HG03457 (cell line): Measurements from ENCODE around the gene KHK.
"Not testable (repeated sequence)": the region's sequence is repeated elsewhere in the genome, so short reads cannot be mapped to it uniquely, and the experiment has no call there.

Experiments
- ATAC-seq: cut with Tn5 transposase; IDR thresholded peaks from one replicate; pipeline ENCODE4 v1.9.1; 2021; ENCODE audit warnings: moderate number of reproducible peaks; ENCODE audit not compliant: unreplicated experiment

KHK gene

DNA sequence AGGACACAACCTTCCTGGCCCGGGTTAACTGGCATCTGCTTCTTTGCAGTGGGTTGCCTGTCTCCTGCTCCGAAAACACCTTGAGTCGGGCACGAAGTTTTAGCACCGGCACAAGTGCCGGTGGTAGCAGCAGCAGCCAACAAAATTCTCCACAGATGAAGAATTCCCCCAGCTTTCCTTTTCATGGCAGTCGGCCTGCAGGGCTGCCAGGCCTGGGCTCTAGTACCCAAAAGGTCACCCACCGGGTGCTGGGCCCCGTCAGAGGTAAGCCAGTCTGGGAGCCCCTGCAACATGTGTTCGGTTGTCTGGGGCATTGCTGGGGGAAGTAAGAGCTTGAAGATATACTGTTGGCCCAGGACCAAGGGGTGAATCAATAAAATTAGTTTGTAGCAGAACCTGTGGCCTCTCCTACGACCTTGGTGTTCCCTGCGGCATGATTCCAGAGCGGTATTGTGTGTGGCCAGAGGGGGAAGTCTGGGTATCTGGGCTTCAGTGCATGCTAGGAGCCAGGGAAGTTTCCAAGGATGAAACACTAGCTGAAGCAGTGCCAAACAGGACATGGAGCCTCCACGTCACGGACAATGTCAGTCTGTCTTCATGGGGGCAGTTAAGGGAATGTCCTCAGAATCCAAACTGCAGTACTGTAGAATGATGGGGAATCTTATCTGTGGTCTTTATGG lies 27.3 kb upstream of the KHK start:
- no peak for ATAC-seq

DNA sequence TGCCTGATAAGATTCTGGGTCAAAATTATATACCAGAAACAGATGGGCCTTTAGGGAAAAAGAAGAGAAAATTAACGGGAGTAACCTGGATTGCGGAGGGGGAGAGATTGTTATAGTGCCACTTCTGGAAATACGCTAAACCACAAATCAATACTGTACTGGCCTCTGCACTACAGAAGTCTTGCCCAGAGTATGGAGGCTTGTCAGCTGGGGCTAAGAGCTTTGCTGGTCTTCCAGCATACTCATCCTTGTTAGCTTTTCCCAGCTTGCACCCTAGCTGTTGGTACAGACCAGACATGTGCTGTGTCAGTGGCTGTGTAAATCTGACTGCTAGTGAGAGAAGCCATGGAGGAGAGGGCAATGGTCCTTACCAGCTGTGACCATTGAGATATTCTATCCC lies 26.2 kb upstream of the KHK start:
- no peak for ATAC-seq

DNA sequence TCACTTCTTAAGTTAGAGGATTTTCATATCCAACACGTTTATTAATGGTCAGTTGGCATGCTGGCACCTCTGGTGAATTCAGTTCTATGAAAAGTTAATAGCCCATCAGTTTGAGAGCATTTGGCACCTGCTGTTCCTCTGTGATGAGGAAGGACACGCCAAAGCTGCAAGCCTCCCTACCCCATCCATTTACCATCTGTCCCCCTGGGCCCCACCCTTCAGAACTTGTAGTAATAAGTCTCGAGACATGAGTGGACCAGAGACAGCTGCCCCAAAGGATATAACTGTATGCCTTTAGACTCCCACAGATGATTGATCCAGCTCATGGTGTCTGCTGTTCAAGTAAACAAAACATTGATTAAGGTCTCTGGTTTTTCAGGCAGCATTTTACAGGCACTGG lies 21.4 kb upstream of the KHK start:
- no peak for ATAC-seq

DNA sequence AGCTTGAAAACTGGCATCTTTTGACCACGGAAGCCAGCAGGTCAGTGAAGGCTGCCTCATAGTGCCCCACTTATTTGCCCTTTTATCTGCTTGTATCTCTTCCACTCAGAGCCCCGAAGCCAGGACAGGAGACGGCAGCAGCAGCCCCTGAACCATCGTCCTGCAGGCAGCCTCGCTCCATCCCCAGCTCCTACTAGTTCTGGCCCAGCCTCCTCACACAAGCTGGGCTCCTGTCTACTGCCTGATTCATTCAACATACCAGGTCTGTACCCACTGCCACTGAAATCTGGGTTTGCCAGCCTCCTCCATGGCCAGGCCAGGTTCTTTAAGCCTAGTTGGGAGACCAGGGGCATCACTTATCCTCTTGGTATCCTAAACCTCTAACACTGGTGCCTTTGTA lies 19.2 kb upstream of the KHK start:
- ATAC-seq: no peak

DNA sequence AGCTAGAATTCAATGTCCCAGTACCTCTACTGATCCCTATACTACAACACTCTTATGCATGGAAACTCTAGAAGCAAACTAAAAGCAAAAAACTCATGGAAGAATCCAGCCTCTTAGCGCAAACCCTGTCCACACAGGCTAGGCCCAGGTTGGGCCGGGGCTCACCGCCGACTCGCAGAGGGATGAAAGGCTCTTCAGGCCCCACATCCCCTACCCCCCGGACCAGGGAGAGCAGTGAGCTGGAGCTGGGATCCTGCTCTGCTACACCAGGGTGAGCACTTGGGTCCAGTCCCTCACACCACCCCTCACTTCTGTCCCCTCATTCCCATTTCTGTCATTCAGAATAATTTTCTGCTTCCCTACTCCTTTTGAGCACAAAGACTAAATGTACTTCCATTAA lies 17.1 kb upstream of the KHK start:
- no peak for ATAC-seq

DNA sequence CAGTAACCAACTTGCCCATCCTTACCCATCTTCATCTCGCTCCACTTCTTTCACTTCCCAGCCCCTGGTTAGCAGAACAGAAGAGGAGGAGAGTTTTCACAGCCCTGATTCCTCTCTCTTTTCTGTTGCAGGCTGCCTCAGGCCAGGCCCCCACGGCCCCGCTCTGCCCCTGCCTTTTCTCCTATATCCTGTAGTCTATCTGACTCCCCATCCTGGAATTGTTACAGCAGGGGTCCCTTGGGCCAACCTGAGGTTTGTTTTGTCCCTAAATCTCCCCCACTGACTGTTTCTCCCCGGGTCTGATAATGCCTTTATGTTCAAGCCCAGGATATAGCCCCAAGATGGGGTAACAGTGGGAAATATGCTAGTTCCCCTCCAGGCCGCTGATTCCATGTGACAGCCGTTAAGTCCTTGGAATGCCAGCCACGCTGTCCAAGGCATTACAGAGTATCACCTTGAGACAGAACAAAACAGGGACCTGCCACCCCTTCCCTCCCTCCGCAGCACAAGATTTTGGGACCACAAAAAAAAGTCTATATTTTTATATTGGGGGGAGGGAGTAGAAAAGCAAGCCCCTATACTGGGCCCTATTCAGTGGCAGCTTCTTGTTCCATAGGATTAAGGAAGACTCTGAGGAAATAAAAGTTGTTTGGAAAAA lies 16.5 kb upstream of the KHK start:
- ATAC-seq: no peak

DNA sequence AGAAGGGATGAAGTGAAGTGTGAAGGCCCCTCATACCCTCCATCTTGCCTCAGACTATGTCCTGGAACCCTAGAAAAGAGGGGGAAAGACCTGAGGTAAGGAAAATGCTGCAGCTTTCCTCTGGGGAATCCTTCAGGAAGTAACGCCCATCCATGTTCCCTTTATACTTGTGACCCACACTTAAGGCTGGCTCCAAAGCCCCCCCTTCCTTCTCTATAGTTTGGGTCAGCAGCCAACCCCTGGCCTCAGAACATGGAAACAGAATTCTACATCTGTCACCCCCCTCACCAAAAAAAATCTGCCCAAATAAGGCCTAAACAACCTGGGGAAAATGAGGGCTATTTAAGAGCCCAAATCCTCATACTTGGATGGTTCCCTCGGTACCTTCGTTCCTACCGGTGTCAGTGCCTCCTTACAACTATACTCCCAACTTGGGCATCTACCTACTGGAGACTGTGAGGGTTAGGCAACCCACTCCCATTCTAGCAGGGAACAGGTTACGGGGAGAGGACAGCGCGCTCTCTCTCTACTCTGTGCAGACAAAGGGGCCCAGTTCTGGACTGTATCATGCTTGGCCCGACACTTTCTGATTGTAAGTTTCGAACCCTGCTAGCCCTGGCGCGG lies 15.8 kb upstream of the KHK start:
- ATAC-seq: no peak

DNA sequence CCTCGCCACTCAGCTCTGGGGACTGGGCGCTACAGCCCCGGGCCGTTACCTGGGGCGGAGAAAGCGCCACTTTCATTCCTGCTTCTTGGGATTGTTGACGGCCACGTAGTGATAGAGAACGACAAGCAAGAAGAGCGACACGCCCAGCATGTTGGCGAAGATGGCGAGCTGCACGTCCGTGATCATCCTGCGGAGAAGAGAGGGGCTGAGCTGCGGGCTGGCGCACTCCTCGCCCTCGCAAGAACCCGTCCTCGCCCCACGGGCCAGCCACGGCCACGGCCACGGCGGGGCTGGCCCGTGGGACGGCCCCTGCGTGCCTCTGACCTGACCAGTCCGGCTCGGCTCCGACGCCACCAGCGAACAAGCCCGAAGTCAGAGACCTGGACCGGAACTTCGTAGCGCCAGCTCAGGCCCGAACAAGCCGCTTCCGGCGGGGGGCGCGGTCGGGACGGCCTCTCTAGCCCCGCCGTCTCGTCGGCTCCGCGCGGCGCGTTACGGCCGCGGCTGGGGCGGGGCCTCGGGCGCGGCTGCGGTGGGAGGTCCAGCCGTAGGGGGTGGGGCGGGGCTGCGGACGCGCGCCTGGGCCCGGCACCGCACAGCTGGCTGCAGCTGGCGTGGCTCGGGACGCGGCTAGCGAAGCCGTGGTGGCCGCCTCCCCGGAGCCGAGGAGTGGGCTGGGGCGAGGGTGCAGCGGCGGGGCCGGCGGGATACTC lies 15.1 kb upstream of the KHK start, which contains the start of gene OST4:
Gene OST4, minus strand, starts transcription at position 378 of the 713 bp plus-strand sequence.
- ATAC-seq: peak; percentile 69

DNA sequence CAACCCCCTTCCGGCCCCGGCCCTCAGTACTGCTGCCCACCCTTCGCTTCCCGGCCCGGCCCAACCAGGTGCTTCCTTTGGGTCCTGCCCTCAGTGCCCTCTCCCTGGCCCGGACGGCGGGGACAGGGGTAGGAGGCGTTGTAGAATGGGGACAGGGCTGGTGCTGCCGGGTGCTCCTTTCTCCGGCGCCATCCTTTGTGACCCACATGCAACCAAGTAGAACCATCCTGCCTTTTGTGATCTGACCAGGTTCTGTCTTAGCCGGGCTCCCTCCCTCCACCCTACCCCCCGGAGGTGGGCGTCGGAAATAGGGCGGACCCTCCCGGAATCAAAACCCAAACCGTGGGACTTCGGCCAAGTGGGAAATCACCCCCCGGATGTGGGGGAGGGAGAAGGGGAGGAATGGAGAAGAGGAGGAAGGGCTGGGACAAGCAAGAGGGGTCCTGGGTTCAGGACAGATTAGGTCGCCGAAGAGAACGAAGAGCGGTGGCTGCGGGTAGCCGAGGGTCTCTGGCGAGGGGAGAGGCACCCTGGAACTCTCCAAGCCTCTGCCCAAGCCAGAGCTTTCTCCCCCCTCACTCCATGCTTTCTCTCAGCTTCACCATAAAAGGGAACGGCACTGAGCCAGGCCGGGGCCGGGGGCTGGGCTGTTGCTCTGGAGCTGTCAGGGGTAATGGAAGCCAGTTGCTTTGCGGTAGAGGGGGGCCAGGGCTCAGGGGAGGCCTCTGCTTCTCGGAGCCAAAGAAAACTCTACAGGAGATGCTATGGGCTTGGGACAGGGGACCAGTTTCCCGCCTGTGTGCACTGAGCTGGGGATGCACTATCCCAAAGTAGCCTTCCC lies 14.4 kb upstream of the KHK start:
- ATAC-seq: peak; percentile 2

DNA sequence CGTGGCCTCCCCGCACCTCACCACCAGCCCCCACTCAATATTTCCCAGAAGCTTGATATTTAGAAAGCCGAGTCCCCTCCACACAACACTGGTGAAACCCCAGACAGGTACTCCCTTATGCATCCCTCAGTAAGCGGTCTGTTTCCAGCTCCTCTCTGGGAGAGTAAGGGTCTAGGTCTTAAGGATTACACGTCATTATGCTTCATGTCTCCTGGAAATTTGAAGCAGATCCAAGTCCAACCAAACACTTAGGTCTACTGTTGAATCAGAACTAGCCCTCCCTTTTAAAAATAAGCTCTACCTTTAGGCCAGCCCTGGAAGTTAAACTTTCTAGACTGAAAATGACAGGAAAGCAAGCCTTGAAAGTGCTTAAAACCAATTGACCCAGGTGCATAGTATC lies 13.7 kb upstream of the KHK start:
- no peak for ATAC-seq

DNA sequence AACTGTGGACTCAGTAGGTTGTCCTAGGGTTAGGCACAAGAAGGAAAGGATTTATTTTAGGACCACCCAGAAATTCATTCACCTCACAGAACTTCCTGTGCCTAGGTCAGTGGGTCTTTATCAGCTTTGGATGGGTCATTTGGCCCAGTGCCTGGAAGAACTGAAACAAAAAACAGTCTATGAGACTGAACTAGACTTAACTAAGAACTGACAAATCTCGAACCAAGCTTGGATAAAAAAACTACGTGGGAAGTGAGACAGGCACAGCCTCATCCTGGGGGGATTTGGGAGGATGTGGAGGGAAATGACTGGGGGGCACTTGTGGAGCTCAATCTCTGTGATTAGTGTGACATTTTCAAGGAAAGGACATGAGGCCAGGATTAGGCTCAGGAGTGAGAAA lies 12.8 kb upstream of the KHK start:
- ATAC-seq: no peak

DNA sequence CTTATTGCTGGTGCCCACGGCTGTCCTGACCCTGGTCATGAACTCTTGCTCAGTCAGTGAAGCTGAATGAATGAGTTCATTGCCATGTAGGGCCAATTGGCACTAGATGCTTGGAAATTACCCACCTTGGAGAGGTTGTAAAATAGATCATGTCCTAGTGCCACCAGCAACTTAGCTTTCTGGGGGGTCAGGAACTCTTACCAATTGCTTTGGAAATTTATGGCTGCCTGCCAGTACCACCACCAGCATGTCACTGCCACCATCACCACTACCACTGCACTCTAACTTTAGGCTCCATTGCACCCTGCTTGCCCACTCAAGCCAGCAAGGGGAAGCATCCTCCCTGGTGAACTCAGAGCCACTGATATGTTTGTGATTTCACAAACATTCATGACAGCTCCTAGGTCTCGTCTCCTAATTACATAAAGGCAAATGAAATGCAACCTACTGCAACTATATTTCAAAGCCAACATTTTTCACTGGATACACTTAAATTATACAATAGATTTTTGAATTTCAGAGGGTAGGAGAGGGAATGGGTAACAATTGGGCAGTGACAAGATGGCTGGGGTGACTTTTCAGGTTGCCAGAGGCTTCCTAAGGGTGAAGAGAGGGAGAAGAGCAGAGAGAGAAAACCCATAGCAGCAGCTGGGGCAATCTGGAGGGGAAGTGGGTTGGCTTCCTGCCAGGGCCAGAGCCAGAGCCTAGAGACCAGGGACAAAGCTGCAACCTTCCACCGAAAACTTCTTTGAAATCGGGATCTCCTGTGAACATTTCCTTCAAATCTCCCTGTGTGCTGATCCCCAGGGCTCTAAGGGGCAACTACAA lies 11.6 kb upstream of the KHK start:
- ATAC-seq: no peak

DNA sequence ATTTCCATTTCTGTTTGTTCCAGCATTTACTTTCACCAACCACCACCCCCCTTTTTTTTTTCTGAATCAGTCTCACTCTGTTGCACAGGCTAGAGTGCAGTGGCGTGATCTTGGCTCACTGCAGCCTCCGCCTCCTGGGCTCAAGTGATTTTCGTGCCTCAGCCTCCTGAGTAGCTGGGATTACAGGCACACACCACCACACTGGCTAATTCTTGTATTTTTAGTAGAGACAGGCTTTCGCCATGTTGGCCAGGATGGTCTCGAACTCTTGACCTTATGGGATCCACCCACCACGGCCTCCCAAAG lies 11.1 kb upstream of the KHK start:
- not testable (repeated sequence) for ATAC-seq

DNA sequence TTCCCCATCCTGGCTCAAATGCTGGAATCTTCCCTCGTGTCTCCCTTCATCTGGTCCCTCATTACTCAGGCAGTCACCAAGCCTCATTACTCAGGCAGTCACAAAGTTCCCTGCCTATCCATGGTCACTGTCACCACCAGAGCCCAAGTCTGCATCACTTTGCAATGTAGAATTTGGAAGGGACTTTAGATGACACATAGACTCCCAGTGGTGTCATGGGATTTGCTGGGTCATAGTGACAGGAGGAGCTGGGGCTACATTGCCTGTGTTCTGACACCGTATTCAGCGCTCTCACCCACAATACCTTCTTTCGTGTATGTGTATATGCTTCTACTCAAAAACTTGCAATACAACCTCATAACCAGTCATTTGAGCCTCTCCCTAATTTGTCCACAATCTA lies 10.2 kb upstream of the KHK start:
- no peak for ATAC-seq

DNA sequence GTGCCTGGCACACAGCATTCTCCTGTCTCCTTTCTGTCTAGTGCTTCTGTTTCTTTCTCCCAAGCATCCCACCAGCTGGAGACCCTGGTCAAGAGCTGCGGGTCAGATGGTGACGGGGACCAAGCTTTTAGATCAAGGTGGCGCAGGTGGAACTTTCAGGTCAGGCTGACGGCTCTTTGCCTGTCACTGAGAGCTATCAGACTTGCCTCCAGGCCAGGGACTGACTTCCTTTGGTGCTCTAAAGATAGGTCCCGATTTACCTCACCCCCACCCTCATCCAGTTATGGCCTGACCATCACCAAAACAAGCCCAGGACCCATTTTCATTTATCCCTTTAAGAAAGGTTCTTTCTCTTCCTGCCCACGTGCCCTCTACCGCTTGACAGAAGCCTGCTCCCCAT lies 9.3 kb upstream of the KHK start:
- ATAC-seq: no peak

DNA sequence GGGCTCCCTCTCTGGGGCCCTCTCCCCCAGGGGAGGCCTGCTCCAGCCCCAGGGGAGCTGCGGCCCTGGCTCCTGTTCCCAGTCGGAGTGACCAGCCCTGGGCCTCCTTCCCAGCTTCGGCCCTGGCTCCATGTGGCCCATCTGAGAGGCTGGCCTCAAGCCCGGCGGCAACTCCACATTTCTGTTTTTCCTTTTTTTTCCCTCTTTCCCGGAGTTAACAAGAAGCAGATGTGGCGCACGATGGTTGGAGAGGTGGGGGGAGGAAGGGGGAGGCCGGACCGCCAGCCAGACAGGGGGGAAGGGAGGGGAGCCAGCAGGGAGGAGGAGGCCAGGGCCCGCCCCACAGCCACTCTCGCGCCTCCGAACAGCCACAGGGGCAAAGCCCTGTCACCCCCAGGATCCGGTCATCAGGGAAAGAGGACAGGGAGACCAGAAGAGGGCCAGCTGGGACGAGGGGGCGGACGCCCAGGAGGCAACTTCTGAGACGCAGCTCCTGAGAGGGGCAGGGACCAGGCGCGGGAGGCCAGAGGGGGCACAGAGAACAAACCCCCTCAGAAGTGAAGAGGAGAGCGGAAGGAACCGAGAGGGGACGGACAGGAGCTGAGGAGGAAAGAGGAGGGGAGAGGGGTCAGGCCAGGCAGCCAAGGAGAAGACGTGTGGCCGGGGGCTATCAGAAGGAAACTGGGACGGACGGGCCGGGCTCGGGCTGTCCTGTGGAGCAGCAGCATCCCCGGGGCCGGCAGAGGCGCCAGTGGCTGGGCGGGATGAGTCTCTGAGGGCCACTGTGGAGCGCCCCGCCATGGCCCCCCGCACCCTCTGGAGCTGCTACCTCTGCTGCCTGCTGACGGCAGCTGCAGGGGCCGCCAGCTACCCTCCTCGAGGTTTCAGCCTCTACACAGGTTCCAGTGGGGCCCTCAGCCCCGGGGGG lies 8.0 kb upstream of the KHK start, which contains the start of gene EMILIN1:
Gene EMILIN1, plus strand, starts transcription at position 349 of the 928 bp plus-strand sequence. Its CDS starts 451 bp downstream, at position 800.
- no peak for ATAC-seq

DNA sequence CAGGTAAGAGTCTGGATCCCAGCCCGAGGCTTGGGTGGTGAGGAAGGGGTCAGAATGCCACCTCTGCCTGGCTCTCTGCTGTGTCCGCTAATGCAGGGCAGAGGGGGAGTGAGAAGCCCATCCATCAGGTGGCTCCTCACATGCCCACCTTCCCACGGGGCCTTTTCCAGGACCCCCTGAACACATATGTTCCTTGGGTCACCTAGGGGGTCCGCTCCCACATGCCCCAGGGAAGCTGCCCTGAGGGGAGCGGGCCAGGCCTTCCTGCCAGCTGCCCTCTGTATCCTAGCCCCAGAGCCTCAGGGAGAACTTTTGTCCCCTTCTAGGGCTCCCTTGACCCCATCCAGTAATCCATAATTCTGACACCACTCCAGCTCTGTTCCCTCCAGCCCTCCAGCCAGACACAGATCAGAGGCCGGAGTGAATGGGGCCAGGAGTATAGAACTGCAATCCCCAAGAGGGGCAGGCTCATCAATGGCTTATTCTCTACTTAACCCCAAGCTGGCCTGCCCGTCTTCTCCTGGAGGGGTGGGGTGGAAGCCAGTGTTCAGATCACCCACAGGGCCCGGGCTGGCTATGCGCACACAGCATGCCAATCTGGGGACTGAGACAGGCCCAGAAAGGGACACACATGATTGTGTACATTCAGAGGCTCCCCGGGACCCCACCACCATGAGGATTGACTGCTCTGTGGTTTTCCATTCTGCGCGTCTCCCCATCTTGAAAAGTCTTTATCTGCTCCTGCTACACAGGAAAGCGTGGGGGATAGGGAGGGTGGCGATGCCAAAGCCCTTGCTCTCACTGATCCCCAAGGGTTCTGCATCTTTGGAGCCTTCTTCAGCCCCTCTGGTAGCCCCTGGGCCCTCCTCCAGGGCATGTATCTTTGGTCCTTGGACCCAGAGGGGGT lies 7.1 kb upstream of the KHK start:
- ATAC-seq: no peak

DNA sequence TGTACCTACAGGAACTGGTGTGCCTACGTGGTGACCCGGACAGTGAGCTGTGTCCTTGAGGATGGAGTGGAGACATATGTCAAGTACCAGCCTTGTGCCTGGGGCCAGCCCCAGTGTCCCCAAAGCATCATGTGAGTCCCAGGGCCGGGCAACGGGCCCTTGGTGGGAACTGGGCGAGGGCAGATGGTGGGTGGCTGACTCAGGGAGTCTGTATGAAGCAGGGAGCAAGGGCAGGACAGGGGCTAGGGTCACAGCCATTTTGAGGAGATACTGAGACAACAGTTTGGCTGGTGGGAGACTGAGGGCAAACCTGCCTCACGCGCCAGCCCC lies 6.5 kb upstream of the KHK start:
- no peak for ATAC-seq
